ENCODE data around the gene STMN1.
A peak's percentile ranks its signal among the peaks of the same experiment; 100 is the strongest.

Gene STMN1

DNA sequence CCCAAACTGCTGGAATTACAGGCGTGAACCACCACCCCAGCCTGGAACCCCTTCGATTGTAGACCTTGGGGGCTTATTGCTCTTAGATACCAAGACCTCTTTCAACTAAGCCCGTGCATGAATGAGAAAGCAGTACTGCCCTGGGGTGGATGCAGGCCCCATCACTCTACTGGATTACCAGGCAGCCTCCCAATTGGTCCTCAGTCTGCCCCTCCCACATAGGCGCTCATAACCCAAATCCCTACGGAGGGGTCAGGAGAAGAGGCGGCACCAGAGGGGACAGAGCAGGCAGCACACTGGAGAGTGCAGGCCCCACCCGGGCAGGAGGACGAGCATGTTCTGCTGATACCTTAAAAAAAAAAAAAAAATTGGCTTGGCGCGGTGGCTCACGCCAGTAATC is 12.4 kb upstream of the STMN1 start:
- DNase-seq: no peak

DNA sequence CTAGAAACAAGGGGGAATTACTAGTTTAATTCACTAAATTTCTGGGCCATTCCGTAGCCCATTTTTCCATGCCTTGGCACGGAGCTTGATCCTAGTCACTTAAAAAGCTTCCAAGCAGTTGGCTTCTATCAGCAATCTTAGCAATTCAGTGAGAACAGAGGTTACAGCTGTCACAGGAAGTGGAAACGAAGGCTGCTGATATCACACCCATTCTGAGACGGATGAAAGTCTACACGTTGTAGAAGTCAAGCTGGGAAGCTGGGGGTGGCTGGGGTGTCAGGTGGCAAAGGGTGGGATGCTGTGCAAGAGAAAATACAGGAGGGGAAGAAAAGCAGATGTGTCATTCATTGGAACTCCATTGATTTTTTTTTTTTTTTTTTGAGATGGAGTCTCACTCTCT is 11.8 kb upstream of the STMN1 start:
- peak; percentile 36 for DNase-seq

DNA sequence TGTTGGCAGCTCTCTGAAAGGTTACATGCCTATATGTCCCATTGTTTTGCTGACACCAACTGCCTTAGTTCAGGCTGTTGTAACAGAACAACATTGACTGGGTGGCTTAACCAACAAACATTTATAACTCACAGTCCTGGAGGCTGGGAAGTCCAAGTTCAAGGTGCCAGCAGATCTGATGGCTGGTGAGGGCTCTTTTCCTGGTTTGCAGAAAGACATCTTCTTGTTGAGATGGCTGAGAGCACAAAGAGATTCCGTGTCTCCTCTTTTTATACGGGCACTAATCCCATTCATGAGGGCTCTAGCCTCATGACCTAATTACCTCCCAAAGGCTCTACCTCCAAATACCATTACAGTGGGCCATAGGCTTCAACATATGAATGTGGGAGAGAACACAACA is 10.2 kb upstream of the STMN1 start:
- DNase-seq: no peak

DNA sequence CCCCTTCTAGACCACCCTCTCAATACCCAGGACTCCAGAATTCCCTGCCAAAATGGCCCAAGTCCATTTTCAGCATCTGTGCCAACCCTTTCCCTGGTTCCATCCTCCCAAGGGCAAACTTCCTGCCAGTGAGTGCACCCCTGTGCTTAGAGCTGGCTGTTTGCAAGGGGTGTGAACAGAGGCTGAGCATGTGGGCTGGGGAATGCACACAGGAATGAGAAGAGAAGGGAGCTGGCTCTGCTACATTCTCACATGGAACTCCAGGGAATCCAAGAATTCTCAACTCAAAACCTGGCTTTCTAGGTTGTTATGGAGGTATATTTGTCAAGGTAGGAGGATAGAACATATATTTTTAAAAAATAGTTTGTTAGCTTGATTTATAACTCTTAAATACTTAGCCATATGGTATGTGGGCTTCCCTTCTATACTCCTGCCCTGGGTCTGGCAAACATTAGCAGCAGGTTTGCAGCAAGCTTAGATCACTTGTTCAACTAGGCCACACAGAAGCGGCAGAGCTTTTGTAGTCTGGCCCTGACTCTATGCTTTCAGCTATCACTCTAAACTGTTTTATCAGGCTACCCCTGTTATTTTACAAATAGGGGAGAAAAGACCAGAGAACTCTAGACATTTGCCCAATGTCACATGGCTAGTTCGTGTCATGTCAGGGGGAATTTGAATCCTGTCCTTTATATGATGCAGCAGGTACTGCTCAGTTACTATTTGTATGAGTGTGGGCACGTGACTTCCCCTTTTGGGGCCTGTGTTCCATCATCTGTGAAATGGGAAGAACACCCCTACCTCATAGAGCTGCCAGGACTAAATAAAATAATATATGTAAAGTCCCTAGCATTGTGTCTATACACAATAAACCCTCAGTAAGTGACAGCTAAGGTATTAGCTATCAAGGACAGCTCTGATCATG is 8.1 kb upstream of the STMN1 start:
- DNase-seq: no peak

DNA sequence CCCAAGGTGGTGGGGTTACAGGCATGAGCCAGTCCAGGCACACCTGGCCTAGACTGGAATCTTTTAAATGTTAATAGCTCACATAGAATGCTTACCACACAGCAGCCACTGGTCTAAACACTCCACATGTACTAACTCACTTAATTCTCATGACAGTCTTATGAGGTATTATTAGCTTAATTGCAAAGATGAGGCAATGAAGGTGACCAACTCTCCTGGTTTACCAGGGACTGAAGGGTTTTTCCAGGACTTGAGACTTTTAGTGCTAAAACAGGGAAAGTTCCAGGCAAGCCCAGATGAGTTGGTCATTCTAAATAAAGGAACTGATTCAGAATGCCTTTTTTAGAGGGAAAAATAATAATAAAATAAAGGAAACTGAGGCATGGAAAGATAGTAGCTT is 7.0 kb upstream of the STMN1 start:
- DNase-seq: no peak

DNA sequence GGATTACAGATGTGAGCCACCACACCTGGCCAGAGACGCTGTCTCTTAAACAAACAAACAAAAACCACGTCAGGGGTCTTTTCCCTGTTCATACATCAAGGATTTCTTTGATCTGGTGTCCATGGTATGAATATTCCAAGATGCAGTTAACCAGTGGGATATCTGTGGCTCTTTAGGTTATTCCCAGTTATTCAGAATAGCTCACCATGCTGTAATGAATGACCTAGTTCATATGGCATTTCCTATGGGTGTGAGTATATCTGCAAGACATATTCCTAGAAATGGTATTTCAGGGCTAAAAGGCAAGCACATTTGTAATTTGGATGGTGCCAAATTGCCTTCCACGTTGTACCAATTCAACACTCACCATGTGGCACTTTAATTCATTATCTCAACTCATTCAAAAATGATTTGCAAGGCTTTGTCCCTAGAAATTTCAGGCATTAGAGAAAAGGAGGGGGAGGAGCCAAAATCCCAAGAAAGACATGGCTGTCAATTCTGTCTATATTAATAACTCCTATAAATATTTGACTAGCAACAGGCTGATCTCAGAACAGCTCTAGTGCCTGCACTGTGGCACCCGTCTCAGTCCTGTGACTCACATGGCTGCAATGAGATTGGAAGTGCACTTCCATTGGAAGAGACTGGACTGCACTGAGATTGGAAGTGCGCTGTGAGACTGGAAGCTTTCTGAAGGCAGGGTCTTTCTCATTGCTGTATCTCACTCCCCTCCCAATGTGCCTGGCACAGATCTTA is 6.0 kb upstream of the STMN1 start:
- no peak for DNase-seq

DNA sequence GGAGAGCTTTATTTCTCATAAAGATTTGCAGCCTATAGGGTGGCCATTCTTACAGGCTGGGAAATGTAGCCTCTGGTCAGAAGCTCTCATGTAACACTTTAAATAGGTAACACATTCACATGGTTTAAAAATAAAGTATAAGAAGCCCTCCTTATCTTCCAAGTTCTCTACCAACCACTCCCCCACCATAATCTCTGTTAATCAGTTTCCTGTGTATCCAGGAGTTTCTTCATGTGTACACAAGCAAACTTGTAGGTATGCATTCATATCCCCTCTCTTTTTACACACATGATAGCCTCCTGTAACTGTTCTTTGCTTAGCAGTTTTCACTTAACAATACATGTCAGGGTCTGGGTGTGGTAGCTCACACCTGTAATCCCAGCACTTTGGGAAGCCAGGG is 4.9 kb upstream of the STMN1 start:
- no peak for DNase-seq

DNA sequence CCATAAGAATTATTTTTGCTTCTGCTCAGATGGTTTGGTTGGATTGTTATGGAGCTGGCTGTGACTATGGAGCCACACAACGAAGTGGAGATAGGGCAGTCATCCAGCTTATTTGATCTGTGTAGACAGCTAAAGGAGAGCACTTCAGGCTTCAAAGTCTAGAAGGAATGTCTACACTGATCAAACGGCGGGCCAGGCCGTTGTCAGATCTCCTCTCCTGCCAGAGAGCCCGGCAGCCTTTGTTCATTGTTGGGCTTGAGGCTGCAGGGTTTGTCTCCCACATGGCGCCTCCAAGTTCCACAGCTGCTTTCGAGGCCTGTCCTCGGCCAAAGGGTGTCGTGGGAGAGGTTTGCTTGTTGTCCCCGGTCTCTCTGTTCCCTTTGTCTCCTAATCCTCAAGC is 2.8 kb upstream of the STMN1 start:
- no peak for DNase-seq

DNA sequence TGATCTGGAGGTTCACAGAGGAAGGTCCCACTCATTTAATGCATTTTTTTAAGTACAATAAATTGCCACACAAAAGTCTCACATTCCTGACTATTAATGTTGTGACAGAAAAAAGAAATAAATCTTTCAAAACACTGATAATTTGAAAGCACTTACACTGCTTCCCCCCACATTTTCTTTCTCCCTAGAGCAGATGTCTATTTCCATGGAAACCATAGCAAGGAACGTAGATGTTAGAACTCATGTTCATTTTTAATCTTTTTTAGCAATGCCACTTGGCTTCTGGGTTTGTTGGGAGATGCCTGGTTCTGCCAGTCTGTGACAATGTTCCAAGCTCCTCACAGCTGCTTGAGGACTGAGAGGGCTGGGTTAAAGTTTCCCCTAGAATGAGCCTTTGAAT is 1.9 kb upstream of the STMN1 start:
- DNase-seq: no peak

DNA sequence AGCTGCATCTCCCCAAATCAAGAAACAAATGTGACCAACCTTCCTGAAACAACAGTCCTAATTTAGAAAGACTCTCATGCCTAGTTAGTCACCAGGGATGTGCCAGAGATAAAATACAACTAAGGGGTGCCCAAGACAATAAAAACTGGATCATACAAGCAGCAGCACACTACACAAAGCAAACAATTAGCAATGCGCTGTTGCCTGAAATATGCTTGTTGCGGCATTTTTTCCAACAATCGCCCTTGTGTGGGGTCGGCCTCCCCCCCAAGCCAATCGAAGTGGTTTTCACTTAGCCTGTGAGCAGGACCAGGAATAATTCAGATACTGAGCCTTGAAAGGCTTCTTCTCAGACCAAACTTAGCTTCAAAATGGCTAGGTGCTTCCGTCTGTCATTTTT is 1.4 kb upstream of the STMN1 start:
- DNase-seq: no peak

DNA sequence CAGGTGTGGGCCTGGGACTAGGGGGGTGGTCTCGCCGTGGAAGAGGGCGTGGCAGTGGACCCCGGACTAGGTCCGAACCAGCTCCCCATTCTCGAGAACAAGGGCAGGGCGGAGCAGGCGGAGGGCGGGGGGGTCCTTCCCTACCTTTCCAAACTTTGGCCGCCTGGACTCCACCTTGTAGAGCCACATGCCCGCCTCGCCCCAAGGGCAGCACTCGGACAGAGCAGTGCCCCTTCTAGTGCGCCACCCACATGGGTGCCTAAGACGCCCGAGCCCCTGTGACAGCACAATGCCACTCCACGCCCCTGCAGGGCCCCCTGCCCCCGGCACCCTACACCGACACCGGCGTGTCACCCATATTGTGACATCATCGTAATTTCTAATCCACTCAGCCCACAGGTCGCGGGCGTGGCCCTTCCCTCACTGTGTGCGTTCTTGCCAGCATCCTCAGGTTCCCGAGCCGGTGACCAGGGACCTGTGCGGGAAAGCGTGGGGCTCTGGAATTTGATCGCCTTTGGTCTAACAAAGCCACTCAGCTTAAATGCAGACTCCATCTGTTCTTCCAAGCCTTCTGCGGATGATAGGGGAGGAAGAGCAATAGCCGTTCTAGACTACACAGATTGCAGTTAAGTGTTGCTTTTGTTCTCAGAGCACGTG is 553 bp upstream of the STMN1 start:
- DNase-seq: peak; percentile 49

DNA sequence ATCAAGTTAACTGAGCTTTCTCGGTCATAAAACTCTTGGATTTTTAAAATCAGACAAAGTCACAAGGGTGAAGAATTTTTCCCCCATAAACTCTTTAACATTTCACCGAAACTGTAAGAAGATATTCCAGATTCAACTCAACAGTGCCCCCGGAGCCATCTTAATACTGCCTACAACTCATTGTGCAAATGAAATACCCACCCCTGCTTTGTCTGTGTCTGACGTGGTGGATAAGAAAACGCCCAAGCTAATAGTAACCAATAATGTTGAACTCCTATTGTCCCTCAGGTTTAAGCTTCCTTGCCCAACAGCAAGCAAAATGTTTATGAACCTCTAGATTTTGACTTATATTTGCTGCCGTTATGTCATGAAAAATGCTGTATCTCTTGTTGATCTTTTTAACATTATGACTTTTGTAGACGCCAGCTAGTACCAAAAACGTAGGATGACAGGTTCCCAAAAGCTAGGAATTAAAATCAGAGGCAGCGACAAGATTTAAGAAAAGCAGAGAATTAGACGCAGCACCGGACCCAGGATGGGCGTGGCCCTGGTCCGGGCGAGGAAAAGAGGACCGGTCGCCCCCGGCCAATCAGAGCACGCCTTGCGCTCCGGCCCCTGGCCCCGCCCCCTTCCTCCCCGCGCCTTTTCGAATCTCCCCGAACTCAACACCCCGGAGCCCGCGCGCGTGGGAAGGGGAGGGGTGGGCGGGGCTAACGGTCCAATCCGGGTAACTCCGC is 1.1 kb downstream of the STMN1 start:
- DNase-seq: peak; percentile 94

DNA sequence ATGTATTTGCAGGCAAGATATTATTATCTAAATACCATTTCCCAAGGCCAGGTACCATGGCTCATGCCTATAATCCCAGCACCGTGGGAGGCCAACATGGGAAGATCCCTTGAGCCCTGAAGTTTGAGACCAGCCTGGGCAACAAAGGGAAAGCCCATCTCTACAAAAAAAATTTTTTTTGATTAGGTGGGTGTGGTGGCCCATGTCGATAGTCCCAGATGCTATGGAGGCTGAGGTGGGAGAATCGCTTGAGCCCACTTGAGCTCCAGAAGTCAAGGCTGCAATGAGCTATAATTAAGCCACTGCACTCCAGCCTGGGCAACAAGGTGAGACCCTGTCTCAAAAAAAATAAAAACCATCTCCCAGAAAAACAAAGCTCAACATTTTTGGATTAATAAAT is 2.2 kb downstream of the STMN1 start:
- DNase-seq: no peak

DNA sequence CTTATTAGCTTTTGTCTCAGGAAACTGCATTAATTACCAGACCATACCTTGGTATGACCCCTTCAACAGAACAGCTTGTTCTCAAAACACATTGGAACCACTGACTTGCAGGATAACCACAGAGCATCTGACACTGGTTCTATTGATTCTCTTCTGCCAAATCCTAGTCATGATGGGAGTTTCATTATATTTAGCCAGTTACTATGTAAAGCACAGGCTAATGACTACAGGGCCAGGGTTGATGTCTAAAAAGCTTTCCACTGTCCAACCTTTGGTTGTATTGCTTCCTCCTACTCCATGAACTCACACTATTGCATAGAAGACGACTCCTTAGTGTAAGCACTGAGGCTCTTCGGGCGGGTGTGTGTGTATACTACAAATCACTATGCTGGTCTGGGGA is 3.8 kb downstream of the STMN1 start:
- DNase-seq: no peak

DNA sequence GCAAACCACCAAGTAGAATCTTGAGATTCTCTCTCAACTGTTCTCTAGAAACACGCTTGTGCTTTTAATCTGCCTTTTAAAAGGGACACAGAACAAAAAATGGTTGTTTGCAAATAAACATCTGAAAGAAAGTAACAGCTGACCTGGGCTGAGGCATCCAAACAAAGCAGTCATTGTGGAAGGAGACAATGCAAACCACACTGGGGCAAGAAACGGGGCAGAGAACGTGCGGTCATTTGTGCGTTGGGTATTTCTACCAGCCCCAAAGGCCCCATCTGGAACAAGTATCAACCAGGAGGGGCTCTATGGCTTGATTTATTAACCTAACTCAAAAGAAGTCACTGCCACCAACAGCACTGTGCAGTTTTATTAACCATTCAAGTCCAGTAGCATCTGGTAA is 6.0 kb downstream of the STMN1 start:
- DNase-seq: no peak

DNA sequence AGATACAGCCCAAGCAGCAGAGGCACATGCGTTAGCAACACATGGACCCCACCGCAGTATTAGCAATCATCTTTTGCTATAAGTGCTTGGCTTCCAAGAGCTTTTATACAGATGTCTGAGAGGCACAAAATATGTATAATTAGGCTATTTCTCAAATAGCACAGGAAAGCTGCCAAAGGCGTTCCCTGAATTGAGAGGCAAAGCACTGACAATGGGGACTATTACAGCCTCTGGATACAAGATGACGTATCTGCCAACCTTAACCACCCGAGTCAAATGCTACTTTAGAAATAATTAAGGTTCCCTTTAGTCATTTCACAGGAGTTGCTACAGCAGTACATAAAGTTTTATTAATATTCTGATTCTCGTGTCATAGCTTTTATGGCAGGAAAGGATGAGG is 6.4 kb downstream of the STMN1 start:
- no peak for DNase-seq

DNA sequence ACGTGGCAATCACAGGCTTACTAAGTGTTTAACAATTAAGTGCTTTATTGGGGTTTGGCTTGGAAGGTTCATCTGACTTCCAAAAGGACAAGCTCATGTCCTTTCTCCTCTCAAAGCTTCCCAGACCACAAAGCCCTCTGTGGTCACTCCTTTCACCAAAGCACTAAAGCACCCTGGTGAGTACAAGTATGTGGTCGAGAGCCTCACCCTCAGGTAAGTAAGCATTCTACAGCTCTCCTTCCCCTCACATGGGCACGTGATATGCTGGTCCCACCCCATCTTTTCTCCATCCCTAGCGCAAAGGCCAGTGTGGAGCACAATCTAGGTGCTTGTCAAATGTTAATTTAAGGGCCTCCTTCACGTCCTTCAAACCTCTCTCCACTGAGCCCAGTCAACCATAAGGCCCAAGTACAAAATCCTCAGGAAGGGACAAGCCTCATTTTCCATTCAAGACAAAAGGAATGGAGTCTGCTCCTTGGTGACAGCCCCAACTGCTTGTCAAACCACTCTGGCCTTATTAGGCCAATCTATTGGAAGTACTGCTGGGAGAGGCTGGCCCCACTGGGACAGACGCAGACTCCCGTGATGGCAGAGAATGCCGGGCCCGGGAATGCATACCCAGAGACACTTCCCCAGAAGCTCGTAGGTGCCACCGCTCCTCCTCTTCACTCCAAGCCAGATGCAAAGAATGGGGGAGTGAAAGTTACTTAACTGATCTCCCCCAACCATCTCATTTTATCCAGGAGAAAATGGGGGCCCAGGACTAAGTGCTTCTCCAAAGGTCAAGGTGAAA is 7.8 kb downstream of the STMN1 start:
- no peak for DNase-seq

DNA sequence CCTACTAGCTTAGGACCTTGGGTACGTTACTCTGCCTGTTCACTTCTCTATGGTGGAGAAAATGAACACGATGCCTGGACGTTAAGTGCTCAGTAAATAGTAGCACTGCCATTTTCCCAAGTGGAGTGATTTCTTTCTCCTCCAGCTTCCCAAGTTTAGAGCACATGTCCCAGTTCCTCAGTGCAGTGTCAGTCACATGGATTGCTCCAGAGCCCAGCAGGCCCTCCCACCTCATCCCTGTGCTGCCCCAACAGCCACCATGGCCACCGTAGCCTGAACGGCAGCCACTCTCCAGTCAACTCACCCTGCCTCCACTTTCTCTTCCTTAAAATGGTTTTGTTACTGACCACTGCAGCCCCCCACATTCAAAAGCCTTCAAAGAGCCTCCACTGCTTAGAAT is 8.5 kb downstream of the STMN1 start:
- no peak for DNase-seq

DNA sequence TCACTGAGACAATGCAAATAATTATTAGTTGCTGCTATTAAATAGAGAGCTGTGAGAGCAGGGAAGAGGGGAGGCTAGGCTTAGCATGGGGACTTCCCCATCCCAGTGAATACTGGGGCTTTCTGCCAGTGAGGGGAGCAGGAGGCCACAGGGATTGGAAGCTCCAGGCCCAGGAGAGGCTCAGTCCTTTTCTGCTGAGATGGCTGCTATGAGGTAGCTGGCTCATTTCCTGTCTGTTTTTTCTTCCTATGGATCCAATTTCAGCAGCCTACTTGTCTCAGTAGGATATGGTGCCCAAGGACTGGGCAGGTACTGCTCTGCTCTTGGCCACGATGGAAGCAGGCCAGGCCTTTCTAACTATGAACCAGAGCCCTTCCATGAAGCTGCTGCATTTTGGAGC is 10.0 kb downstream of the STMN1 start:
- DNase-seq: no peak

DNA sequence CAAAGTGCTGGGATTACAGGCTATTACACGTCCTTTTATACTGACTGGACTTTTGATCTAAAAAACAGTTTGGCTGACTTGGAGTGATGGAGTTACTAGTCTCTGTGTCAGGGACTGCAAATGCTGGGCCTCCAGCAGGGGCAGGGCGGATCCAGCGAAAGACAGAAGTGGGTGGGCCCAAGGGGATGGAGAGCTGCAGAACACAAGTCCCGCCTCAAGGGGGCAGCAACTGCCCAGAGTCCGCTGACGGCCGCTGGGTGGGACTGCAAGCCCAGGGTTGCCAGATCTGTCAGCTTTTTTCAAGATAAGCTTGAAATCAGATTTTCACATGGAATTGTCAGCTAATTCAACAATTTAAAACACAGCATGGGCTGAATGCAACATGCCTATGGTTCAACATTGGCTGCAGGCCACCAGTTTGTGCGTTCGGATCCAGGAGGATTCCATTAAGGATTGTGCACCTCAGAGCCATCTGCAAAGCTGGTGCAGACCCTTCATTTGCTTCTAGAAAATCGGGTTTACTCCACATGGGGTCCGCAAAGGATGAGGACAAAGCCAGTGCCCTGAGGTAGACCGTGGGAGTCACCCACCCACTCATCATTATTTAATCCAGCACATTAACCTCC is 10.7 kb downstream of the STMN1 start:
- peak; percentile 94 for DNase-seq

DNA sequence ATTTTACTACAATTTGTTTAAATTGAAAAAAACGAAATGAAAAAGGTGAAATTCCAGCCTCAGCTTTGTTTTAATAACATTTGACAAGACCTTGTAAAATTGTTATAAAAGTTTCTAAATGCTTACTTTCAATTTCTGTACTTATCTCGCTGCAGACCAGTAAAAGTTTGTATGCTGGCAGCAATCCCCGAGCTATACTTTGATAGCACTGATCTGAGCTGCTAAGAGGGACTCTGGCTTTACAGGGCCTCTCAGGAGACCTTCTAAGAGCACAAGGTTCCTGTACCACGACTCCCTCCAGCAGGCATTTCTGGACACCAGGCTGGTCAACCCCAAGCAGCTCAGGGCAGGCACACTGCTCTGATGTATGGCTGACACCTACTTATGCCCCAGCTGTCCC is 13.1 kb downstream of the STMN1 start:
- DNase-seq: no peak

DNA sequence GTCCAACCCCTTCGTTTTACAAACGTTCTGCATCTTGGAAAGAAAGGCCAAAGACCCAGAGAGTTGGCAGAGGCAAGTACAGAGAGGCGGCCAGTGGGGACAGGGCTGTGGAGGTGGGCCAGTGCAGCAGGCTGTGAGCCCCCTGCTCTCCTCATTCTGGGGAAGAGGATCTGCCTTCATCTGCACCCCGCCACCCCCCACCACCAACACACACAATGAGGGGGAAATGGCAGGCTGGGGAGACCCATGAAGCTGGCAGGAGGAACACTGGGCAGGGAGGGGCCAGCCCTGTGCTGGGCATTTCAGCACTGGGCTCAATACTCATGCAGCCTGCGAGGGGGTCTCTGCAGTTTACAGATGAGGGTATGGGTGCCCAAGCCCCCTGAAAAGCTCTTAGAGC is 14.6 kb downstream of the STMN1 start:
- DNase-seq: no peak

Data from CD4-positive, alpha-beta T cell treated with Interleukin-17A for 1 hour (primary cell).